Measurements from ENCODE around the gene NHEJ1.
A peak's percentile ranks its signal among the peaks of the same experiment; 100 is the strongest.

Gene NHEJ1

DNA sequence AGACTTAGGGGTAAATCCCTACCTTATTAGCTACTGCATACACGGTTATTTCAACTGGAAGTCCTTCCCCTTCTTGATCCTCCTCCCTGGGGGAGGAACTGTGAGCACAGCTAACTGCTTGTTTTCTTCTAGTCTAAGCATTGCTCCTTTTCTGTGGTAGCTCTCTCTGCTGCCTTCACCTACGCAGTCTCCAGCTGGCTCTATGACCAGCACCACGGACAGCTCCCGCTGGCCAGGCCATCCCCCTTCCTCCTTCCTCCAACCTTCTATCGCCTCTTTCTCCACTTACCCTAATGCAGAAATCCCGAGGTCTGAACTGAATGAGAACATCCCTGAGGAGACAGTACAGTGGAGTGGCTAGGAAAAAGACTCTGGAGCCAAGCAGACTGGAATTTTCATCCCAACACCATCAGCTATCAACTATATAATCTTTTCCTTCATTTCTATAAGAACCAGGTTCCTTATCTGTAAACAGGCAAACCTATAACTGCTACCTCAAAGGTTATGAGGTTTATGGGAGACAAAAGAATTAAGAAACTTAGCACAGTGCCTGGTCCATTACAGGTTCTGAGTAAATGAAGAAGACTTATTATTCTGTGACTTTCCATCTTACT, 114.6 kb downstream of the NHEJ1 start:
- Histone ChIP-seq H2AFZ (no peak overlapping the region), H3K79me2 (no peaks in the 10 kb centered on the region), H3K9me3 (ENCODE audit: control insufficient read depth, low read length) (no peaks in the 10 kb centered on the region), H3K4me2 (ENCODE audit: low read length) (no peak overlapping the region), H3K9ac (no peak overlapping the region), H3K4me3 (ENCODE audit: low read depth, low read length) (no peak overlapping the region), H3K27ac (no peak overlapping the region), H3K36me3 (ENCODE audit: control insufficient read depth, insufficient read depth, low read length) (no peaks in the 10 kb centered on the region), H3K27me3 (ENCODE audit: control insufficient read depth, insufficient read depth, low read length) (no peaks in the 10 kb centered on the region), H3K4me1 (no peaks in the 10 kb centered on the region)
- TF ChIP-seq, protein P1, sequence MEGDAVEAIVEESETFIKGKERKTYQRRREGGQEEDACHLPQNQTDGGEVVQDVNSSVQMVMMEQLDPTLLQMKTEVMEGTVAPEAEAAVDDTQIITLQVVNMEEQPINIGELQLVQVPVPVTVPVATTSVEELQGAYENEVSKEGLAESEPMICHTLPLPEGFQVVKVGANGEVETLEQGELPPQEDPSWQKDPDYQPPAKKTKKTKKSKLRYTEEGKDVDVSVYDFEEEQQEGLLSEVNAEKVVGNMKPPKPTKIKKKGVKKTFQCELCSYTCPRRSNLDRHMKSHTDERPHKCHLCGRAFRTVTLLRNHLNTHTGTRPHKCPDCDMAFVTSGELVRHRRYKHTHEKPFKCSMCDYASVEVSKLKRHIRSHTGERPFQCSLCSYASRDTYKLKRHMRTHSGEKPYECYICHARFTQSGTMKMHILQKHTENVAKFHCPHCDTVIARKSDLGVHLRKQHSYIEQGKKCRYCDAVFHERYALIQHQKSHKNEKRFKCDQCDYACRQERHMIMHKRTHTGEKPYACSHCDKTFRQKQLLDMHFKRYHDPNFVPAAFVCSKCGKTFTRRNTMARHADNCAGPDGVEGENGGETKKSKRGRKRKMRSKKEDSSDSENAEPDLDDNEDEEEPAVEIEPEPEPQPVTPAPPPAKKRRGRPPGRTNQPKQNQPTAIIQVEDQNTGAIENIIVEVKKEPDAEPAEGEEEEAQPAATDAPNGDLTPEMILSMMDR (IDR thresholded peaks at IDR 0.05) = no peak

DNA sequence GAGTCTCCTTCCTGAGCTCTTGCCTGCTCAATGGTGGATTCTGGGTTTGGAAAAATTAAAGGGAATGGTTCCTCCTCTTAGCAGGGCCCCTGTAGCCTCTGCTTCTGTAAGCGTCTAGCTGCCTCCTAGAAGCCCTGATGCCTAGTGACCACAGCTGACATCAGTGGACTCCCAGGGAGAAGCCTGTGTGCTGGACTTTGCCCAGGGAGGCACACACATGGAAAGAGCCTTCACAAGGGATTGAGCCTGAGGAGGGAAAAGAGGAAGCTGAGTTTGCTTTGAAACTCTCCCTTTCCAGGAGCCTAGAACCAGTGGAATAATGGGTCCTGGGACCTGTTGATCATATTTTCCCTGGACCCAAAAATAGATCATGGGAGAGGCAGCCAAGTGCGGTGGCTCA, 117.9 kb downstream of the NHEJ1 start:
- H3K27me3 ChIP-seq (ENCODE audit: control insufficient read depth, insufficient read depth, low read length) = no peaks in the 10 kb centered on the region
- H3K79me2 ChIP-seq = no peaks in the 10 kb centered on the region
- H3K4me3 ChIP-seq (ENCODE audit: low read depth, low read length) = no peak overlapping the region
- no peak overlapping the region for H3K27ac ChIP-seq
- H3K4me1 ChIP-seq = no peaks in the 10 kb centered on the region
- H3K9me3 ChIP-seq (ENCODE audit: control insufficient read depth, low read length) = no peaks in the 10 kb centered on the region
- no peak overlapping the region for H2AFZ ChIP-seq
- no peaks in the 10 kb centered on the region for H3K36me3 ChIP-seq (ENCODE audit: control insufficient read depth, insufficient read depth, low read length)
- H3K4me2 ChIP-seq (ENCODE audit: low read length) = no peak overlapping the region
- TF ChIP-seq, protein P1 (IDR thresholded peaks at IDR 0.05) = no peak
- no peak overlapping the region for H3K9ac ChIP-seq

DNA sequence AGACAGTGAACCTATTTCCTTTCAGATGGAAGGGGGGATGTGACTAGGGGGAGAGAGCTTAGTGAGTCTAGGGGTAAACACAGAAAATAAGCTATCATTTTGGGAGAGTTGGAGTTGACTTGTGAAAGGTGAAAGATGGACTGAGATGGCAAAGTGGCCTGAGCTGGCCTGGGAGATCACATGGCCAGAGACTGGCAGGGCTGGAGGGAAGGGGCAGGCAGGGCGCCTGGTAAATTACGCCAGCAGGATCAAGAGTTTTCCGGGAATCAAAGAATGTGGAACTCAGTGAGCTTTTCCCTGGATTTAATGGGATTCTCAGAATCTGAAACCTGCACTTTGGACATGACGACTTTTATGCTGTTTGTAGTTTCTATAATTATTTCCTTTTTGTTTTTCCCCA, 118.5 kb downstream of the NHEJ1 start:
- Histone ChIP-seq H3K79me2 (no peaks in the 10 kb centered on the region), H3K9ac (no peak overlapping the region), H3K36me3 (ENCODE audit: control insufficient read depth, insufficient read depth, low read length) (no peaks in the 10 kb centered on the region), H3K27me3 (ENCODE audit: control insufficient read depth, insufficient read depth, low read length) (no peaks in the 10 kb centered on the region), H3K4me2 (ENCODE audit: low read length) (no peak overlapping the region), H2AFZ (no peak overlapping the region), H3K9me3 (ENCODE audit: control insufficient read depth, low read length) (no peaks in the 10 kb centered on the region), H3K27ac (no peak overlapping the region), H3K4me1 (no peaks in the 10 kb centered on the region), H3K4me3 (ENCODE audit: low read depth, low read length) (no peak overlapping the region)
- TF ChIP-seq, protein P1 (IDR thresholded peaks at IDR 0.05) = no peak

DNA sequence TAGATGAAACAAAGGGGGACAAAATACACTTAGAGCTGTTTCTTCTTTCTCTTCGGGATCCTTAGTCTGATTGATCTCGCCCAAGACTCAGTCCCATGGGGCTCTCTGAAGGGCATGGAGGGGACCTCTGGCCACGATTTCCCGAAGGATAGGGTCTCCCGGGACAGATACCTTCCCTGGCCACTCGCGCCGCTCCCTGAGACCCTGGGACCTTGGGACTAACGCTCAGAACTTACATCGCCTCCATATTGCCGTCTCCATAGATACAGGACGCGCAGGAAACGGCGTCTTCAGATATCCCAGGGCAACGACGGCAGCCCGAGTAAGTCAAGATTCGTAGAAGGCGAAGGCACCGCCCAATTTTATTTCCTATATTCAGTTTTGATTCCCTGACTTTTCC, 119.4 kb downstream of the NHEJ1 start, which contains the start of gene CFAP65:
TSS of gene CFAP65 (minus strand) at position 265 of the 400 bp plus-strand sequence. CDS start 2,468 bp downstream, outside the sequence.
- Histone ChIP-seq H3K4me2 (ENCODE audit: low read length) (peak within 1 kb of the TSS; percentile 87), H3K36me3 (ENCODE audit: control insufficient read depth, insufficient read depth, low read length) (no peaks in the 10 kb centered on the region), H3K9me3 (ENCODE audit: control insufficient read depth, low read length) (no peaks in the 10 kb centered on the region), H3K27me3 (ENCODE audit: control insufficient read depth, insufficient read depth, low read length) (no peaks in the 10 kb centered on the region), H3K9ac (no peak within 1 kb of the TSS), H2AFZ (peak within 1 kb of the TSS; percentile 87), H3K27ac (no peak within 1 kb of the TSS), H3K4me1 (no peaks in the 10 kb centered on the region), H3K79me2 (no peaks in the 10 kb centered on the region), H3K4me3 (ENCODE audit: low read depth, low read length) (peak within 1 kb of the TSS; percentile 61)
- TF ChIP-seq, protein P1 (IDR thresholded peaks at IDR 0.05) = no peak

DNA sequence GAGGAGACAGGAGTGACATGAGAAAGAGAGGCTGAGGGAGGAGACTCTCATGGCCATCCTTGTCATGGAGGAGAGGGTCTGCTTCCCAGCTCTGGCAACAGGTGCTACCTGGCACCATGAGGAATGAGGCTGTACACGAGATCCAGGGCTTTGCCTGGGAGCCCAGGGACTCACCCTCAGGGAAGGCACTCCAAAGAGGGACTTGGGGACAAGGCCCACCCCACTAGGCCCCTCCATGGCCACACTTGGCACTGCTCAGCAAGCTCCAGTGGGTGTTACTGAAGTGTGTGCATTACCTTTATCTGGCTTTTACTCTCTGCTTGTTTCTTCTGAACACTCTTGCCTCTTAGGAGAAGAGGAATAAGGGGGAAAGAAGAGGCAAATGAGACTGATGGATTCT, 122.0 kb downstream of the NHEJ1 start:
- no peaks in the 10 kb centered on the region for H3K27me3 ChIP-seq (ENCODE audit: control insufficient read depth, insufficient read depth, low read length)
- no peak overlapping the region for H2AFZ ChIP-seq

More for the DNA sequence above, 122.0 kb downstream of the NHEJ1 start:
- H3K4me3 ChIP-seq (ENCODE audit: low read depth, low read length) = no peak overlapping the region
- H3K4me2 ChIP-seq (ENCODE audit: low read length) = no peak overlapping the region
- H3K79me2 ChIP-seq = no peaks in the 10 kb centered on the region
- H3K9ac ChIP-seq = no peak overlapping the region
- no peaks in the 10 kb centered on the region for H3K36me3 ChIP-seq (ENCODE audit: control insufficient read depth, insufficient read depth, low read length)
- H3K27ac ChIP-seq = no peak overlapping the region
- TF ChIP-seq, protein P1 (IDR thresholded peaks at IDR 0.05) = no peak
- H3K9me3 ChIP-seq (ENCODE audit: control insufficient read depth, low read length) = no peaks in the 10 kb centered on the region
- no peaks in the 10 kb centered on the region for H3K4me1 ChIP-seq
